SIG-M5 (cell line): ENCODE results near the gene GGA1.
"Not testable (repeated sequence)": the region's sequence is repeated elsewhere in the genome, so short reads cannot be mapped to it uniquely, and the experiment has no call there.

Experiments
- DNase-seq: peaks from one replicate; lab custom pipeline; 2025; lab: John Stamatoyannopoulos, UW

Gene GGA1

GRCh38 chr22:37570661-37570976 lies 38.0 kb upstream of the GGA1 start:
- no peak for DNase-seq

DNA sequence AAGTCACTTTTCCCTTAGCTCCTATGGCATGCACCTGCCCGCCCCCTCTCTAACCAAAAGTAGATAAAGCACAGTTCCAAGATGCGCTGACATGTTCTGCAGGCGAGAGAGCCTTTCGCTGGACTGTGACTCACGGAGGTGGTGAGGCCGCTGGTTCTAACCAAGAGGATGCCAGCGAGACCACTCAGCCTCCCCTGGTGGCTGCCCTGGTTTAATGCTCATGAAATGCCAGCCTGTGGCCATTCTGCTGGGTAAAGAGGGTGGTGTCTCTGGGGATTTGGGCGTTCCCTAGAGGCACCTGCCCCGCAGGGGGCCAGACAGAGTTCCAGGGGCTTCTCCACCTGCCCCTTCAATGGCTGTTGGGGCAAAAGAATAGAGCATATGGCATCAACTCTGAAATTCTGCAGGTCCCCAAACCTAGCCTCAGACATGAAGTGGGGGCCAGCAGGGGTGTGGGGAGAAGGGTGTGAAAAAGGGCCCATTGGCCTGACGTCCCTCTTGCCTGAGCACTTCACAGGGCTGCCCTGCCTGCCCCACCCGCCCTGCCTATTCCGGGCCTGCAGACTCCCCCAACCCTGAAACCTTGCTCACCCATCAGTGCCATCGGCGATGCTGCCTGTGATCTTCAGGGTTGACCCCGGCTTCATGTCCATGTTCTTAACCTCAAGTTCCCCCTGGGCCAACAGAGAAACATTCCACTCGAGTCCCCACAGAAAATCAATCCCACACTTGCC lies 37.2 kb upstream of the GGA1 start:
- DNase-seq = no peak

- DNase-seq = no peak
Measured at GRCh38 chr22:37571992-37572373, 36.7 kb upstream of the GGA1 start.

GRCh38 chr22:37575490-37576003 lies 33.1 kb upstream of the GGA1 start:
- DNase-seq = no peak

GRCh38 chr22:37578002-37578401 lies 30.6 kb upstream of the GGA1 start:
- DNase-seq = no peak

DNA sequence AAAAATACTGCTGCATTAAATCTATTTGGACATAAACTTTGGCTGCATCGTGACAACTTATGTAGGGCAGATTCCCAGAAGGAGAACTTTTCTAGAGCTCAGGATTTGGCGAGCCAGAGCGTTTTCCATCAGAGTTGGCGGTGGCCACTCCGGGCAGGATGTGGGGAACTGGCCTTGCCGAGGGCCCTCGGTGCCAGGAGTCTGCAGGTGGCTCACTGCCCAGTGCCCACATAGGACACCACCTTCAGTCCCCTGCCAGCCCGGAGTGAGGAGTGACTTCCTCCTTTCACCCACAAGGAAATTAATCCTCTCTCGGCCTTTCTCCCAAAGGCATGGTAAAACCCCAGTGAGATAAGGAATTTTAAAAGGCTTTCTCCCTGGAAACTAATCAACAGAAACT lies 27.1 kb upstream of the GGA1 start:
- no peak for DNase-seq

GRCh38 chr22:37582526-37582925 lies 26.1 kb upstream of the GGA1 start:
- no peak for DNase-seq

- no peak for DNase-seq
Measured at GRCh38 chr22:37588546-37589215, 20.0 kb upstream of the GGA1 start.

DNA sequence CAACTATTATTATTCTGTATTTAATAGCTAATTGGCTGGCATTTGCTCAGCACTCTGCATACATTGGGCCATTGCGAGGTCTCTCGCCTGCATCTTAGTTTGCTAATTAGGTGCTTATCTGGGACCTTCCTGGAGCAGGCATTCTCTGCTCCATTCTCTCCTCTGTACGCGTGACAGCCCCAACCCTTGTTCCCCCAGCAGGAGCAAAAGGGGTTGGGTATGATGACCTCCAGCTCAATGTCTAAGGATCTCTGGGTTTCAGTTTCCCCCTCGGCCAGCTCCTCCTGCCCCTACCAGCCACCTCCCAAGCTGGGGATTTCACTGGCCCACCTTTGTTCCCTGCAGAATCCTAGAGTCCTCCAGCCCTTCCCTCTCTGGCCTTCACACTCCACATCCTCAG lies 19.0 kb upstream of the GGA1 start:
- DNase-seq = no peak

DNA sequence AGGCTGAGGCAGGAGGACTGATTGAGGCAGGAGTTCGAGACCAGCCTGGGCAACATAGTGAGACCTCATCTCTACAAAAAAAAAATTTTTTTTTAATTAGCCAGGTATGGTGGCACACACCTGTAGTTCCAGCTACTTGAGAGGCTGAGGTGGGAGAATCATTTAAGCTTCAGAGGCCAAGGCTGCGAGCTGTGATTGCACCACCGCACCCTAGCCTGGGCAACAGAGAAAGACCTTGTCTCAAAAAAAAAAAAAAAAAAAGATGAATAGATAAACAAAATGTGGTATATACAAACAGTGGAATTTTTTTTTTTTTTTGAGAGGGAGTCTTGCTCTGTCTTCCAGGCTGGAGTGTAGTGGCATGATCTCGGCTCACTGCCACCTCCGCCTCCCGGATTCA lies 17.6 kb upstream of the GGA1 start:
- not testable (repeated sequence) for DNase-seq

GRCh38 chr22:37591823-37592404 lies 16.7 kb upstream of the GGA1 start:
- DNase-seq = no peak

GRCh38 chr22:37594237-37594636 lies 14.4 kb upstream of the GGA1 start:
- DNase-seq = no peak

DNA sequence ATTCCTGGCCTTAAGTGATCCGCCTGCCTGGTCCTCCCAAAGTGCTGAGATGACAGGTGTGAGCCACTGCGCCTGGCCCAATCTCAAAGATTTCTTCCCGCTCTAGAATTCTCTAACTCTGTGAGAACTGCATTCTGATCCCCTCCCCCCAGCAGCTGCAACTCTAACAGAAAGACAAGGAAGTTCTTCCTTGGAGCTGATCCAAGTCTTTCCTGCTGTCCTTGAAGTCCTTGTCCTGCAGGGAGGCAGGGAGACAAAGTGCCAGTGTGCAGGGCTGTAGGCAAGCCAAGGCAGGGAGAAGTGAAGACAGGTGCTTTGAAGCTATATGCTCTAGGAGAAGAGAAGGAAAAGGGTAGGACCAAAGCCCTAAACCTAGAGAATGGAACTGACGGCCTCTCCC lies 9.5 kb upstream of the GGA1 start:
- DNase-seq = no peak

DNA sequence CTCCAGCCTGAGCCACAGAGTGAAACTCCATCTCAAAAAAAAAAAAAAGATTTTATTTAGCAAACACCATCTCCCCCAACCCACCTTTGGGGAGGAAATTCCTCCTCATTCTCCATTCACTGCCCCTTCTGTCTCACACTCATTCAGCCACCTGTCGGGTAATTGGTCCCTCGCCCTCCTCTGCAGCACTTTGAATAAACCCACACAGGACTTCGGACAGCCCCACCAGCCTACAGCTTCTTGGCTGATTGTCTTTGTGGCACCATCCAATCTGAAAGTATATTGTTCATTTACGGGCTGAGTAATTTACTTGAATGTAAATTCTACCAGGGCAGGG lies 7.5 kb upstream of the GGA1 start:
- no peak for DNase-seq

DNA sequence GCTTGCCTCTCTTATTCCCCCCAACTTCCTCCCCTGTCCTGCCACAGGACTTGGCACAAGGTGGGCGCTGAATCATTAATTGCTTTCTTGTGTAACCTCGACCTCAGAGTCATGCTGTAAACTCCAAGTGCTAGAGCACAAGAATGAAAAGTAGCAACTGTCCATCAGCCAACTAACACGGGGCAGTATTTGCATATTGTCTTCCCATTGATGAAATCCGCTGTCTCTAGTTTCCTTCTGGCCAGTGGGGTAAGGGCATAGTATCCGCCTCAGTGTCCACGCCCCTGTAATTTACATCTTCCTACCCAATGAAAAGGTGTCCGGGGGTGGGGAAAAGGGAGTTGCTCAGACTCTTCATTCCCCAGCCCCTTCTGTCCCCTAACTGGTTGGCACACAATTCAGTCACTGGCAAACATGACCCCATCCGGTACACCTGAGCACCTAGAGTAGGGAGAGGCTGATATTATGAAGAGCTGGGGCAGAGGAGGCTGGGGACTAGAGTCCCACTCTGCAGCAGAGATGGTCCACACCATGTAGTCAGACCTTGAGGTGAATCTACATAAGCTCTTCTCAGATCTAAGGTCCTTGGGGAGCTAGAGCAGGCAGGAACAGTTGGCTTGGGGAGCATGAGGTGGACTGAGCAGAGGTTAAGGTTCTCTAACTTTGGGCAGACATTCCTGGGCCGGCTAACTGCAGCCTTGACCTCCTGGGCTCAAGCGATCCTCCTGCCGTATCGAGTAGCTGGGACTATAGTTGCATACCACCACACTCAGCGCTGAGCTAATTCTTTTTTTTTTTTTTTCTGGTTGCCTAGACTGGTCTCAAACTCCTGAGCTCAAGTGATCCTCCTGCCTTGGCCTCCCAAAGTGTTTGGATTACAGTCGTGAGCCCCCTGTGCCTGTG lies 6.8 kb upstream of the GGA1 start:
- DNase-seq = no peak

DNA sequence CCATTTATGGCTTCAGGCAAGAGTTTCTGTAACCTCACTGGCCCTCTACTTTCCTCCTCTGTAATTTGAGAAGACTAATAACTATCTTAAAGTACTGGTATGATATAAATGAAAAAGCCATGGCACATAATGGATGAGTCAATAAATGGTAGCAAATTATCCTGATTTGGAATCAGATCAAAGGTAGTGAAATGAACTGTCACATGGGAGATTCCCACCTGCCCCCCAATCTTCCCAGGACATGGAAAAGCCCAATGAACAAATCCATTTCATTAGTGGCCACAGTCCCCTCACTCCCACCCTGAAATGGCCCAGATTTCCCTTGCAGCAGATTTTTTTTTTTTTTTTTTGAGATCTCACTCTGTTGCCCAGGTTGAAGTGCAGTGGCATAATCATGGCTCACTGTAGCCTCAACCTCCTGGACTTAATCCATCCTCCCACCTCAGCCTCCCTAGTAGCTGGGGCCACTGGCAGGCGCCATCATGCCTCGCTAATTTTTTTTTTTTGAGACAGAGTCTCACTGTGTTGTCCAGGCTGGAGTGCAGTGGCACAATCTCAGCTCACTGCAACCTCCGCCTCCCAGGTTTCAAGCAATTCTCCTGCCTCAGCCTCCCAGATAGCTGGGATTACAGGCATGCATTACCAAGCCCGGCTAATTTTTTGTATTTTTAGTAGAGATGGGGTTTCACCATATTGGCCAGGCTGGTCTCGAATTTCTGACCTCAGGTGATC lies 5.9 kb upstream of the GGA1 start:
- not testable (repeated sequence) for DNase-seq

DNA sequence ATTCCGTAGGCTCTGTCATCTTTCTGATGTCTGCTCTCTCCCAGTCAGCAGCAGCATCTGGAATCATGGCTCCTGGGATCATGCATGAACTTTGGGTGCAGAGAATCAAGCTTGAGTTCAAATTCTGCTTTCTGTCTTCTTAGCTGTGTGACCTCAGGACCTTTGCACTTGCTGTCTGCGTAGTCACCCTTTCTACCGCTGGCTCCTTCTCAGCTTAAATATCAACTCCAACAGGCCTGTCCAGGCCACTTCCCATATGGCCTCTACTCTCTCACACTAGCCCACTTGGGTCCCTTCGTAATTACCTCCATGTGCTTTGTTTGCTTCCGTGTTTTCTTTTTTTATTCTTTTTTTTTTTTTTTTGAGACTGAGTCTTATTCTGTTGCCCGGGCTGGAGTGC lies 4.6 kb upstream of the GGA1 start:
- no peak for DNase-seq

GRCh38 chr22:37604875-37605274 lies 3.8 kb upstream of the GGA1 start:
- no peak for DNase-seq

- no peak for DNase-seq
Measured at GRCh38 chr22:37607010-37607934, 1.4 kb upstream of the GGA1 start.

- DNase-seq = no peak
Measured at GRCh38 chr22:37607935-37608476, 628 bp upstream of the GGA1 start.
